Activated gamma-delta T cell (primary cell): ENCODE results near the gene GFRA4.
"Not testable (repeated sequence)": the region's sequence is repeated elsewhere in the genome, so short reads cannot be mapped to it uniquely, and the experiment has no call there.

ENCODE experiments used
- DNase-seq: peaks from one replicate; lab custom pipeline; 2025; lab: John Stamatoyannopoulos, UW

Gene GFRA4

GRCh38 chr20:3615171-3615840 lies 47.9 kb downstream of the GFRA4 start:
- not testable (repeated sequence) for DNase-seq

GRCh38 chr20:3614466-3614865 lies 48.7 kb downstream of the GFRA4 start:
- no peak for DNase-seq

- no peak for DNase-seq
Measured at GRCh38 chr20:3613821-3614440, 49.3 kb downstream of the GFRA4 start.

- no peak for DNase-seq
Measured at GRCh38 chr20:3612795-3613572, 50.2 kb downstream of the GFRA4 start.

- no peak for DNase-seq
Measured at GRCh38 chr20:3611901-3612300, 51.3 kb downstream of the GFRA4 start.
